GM21360 (cell line): ENCODE data around the gene EXOSC6.
"Not testable (repeated sequence)": the region's sequence is repeated elsewhere in the genome, so short reads cannot be mapped to it uniquely, and the experiment has no call there.

ENCODE experiments used
- ATAC-seq: cut with Tn5 transposase; IDR thresholded peaks from one replicate; pipeline ENCODE4 v1.9.1; 2021; ENCODE audit warnings: mild to moderate bottlenecking, moderate library complexity; ENCODE audit not compliant: unreplicated experiment

The EXOSC6 gene

DNA sequence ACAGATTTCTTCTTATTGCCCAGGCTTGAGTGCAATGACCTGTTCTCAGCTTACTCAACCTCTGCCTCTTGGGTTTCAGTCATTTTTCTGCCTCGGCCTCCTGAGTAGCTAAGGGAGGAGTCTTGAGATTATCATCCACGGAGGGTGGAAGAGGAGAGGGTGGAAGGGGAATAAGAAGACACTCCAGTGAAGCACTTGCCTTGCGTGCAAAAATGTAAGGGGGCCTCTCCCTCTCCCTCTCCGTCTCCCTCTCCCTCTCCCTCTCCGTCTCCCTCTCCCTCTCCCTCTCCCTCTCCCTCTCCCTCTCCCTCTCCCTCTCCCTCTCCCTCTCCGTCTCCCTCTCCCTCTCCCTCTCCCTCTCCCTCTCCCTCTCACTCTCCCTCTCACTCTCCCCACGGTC is 48.2 kb downstream of the EXOSC6 start:
- not testable (repeated sequence) for ATAC-seq

DNA sequence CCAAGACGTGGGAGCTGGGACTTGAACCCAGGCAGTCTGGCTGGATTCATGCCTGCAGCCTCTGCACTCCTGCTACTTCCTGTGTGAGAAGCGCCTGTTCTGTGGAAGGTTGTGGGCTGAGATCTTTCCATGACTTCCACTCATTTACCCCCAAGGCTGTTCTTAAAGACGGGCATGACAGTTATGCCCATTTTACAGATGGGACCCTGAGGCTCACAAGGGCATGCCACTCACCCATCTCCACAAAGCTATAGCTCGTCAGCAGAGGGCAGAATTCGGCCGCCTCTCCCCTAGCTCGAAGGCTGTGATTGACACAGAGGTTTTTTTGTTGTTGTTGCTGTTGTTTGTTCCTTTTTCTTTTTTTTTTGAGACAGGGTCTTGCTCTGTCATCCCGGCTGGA is 51.7 kb downstream of the EXOSC6 start:
- ATAC-seq = not testable (repeated sequence)

DNA sequence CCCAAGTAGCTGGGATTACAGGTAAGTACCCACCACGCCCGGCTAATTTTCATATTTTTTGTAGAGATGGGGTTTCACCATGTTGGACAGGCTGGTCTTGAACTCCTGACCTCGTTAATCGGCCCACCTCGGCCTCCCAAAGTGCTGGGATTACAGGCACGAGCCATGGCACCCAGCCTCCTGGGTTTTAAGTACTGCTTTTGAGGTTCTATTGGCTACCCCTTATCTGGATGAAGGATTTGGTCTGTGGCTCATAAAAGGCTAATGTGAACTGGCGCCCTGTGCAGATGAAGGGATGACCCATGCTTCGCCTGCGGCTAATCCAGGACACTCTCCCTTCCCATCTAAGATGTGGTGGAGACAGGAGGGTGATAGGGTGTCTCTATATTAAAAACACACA is 52.6 kb downstream of the EXOSC6 start:
- not testable (repeated sequence) for ATAC-seq

DNA sequence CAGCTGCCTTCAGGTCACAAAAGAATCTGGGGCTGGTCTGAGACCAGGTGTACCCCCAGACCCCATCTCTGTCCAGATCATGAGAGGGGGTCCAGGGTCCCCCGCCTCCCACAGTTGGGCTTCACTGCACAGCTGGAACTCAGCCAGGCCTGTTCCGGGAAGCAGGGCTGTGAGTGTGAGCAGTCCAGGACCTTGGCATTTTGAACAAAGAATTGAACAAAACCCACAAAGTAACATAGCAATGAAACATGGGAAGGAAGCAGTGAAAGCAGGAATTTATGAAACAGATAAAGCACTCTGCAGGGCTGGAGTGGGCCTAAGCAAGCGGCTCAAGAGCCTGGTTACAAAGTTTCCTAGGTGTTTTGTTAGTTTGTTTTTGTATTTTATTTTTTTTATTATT is 53.1 kb downstream of the EXOSC6 start:
- ATAC-seq = not testable (repeated sequence)

DNA sequence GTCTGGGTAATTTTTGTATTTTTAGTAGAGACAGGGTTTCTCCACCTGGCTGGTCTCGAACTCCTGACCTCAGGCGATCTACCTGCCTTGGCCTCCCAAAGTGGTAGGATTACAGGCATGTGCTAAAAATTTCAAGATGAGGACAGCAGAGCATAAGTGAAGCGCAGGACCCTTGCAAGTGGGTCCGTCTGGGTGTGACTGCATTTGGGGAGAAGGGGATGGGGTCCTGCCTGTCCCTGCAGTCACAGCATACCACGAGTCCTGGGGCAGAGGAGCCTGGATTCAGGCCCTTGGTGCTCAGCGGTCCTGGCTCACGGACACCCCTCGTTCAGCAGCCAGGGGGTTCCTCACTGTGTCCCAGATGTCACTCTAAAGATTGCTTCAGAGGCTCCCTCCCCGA is 53.5 kb downstream of the EXOSC6 start:
- ATAC-seq = not testable (repeated sequence)

DNA sequence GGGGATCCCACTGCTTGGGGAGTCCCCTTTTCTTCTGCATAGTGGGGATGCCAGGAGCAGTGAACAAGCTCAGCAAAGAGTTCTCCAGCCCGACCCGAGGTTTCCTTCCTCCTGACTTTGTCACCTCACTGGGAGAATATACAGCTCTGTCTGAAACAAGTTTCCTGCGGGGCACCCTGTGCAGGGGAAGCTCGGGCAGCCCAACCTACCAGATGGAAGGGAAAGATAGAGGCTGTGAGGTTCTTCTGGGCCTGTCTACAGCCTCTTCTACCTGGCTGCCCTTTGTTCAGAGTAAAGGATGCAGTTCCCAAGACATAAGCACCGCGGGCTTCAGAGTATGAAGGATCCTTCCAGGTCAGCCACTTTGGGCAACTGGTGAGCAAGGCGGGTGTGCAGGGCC is 54.1 kb downstream of the EXOSC6 start:
- ATAC-seq = not testable (repeated sequence)
